HG03108 (cell line): ENCODE results near the gene PBX1.

Source experiments
- ATAC-seq: cut with Tn5 transposase; IDR thresholded peaks from one replicate; pipeline ENCODE4 v1.9.1; 2021; ENCODE audit warnings: moderate library complexity; ENCODE audit not compliant: unreplicated experiment

Gene PBX1

GRCh38 chr1:164689672-164690511, 130.9 kb downstream of the PBX1 start:
- no peak for ATAC-seq

- ATAC-seq: no peak
Measured at GRCh38 chr1:164692420-164692819, 133.4 kb downstream of the PBX1 start.

GRCh38 chr1:164693564-164694359, 134.8 kb downstream of the PBX1 start:
- ATAC-seq: no peak

GRCh38 chr1:164694505-164694904, 135.5 kb downstream of the PBX1 start:
- ATAC-seq: no peak

GRCh38 chr1:164695956-164696665, 137.1 kb downstream of the PBX1 start:
- no peak for ATAC-seq

GRCh38 chr1:164699815-164700491, 141.0 kb downstream of the PBX1 start:
- ATAC-seq: no peak

- no peak for ATAC-seq
Measured at GRCh38 chr1:164700683-164701082, 141.7 kb downstream of the PBX1 start.

GRCh38 chr1:164701189-164701761, 142.3 kb downstream of the PBX1 start:
- ATAC-seq: no peak

GRCh38 chr1:164702216-164702615, 143.2 kb downstream of the PBX1 start:
- ATAC-seq: no peak

- no peak for ATAC-seq
Measured at GRCh38 chr1:164702664-164703063, 143.7 kb downstream of the PBX1 start.

GRCh38 chr1:164703463-164703862, 144.5 kb downstream of the PBX1 start:
- no peak for ATAC-seq

GRCh38 chr1:164703960-164704411, 145.0 kb downstream of the PBX1 start:
- no peak for ATAC-seq

GRCh38 chr1:164704954-164705353, 146.0 kb downstream of the PBX1 start:
- no peak for ATAC-seq

GRCh38 chr1:164706606-164706987, 147.6 kb downstream of the PBX1 start:
- ATAC-seq: no peak

- no peak for ATAC-seq
Measured at GRCh38 chr1:164707868-164708331, 148.9 kb downstream of the PBX1 start.

GRCh38 chr1:164708596-164708995, 149.6 kb downstream of the PBX1 start:
- no peak for ATAC-seq

GRCh38 chr1:164709126-164709525, 150.1 kb downstream of the PBX1 start:
- ATAC-seq: no peak

- ATAC-seq: no peak
Measured at GRCh38 chr1:164709541-164710278, 150.7 kb downstream of the PBX1 start.

- ATAC-seq: no peak
Measured at GRCh38 chr1:164712131-164713036, 153.4 kb downstream of the PBX1 start.
